HCT116 (cell line): ENCODE measurements around the gene ZNF143.
"Not testable (repeated sequence)": the region's sequence is repeated elsewhere in the genome, so short reads cannot be mapped to it uniquely, and the experiment has no call there.

Experiments
- CEBPB ChIP-seq: IDR thresholded peaks from 2 replicates; pipeline ENCODE4 v1.6.1; 2012; ENCODE audit warnings: low read depth
- CTCF ChIP-seq, 3 experiments: fragments of 200-600 bp in 1 of 3; sonication (generic) in 1 of 3; IDR thresholded peaks in 2 of 3; conservative IDR thresholded peaks in 1 of 3; 2 replicates each; pipeline ENCODE4 v1.5.1; 2012 to 2017; ENCODE audit warnings: low read depth in 2 of 3, low read length in 2 of 3, antibody characterized with exemption in 1 of 3, borderline replicate concordance in 1 of 3, control low read depth in 1 of 3, mild to moderate bottlenecking in 1 of 3, mixed read lengths in 1 of 3, mixed run types in 1 of 3, moderate library complexity in 1 of 3; ENCODE audit not compliant: insufficient read depth in 1 of 3
- EZH2 ChIP-seq: fragments of 200-600 bp; sonication (generic); IDR thresholded peaks from 2 replicates; pipeline ENCODE4 v1.6.1; 2017; ENCODE audit warnings: antibody characterized with exemption, mixed run types
- MAX ChIP-seq: IDR thresholded peaks from 2 replicates; pipeline ENCODE4 v1.6.1; 2012
- POLR2A ChIP-seq: IDR thresholded peaks from 2 replicates; pipeline ENCODE4 v1.7.0; 2011; ENCODE audit warnings: borderline replicate concordance; ENCODE audit not compliant: insufficient read depth, insufficient read length; ENCODE audit errors: extremely low read depth
- POLR2AphosphoS5 ChIP-seq: IDR thresholded peaks from 2 replicates; pipeline ENCODE4 v1.6.1; 2011; ENCODE audit warnings: mild to moderate bottlenecking, low read depth, low read length, moderate library complexity
- YY1 ChIP-seq: IDR thresholded peaks from 2 replicates; pipeline ENCODE4 v1.6.1; 2011; ENCODE audit warnings: low read length, low read depth, moderate library complexity, mild to moderate bottlenecking; ENCODE audit not compliant: insufficient replicate concordance; ENCODE audit errors: extremely low read depth
- ZNF274 ChIP-seq: fragments of 200-500 bp; sonication (Bioruptor generic); IDR thresholded peaks from 2 replicates; pipeline ENCODE4 v1.6.1; 2014; ENCODE audit warnings: mild to moderate bottlenecking, low read depth, low read length, inconsistent platforms

GRCh38 chr11:9549216-9549615 is 88.4 kb downstream of the ZNF143 start:
- TF ChIP-seq CTCF (IDR thresholded peaks at IDR 0.05 in 2 of 3, conservative IDR thresholded peaks at IDR 0.05 in 1 of 3; ENCODE audit: borderline replicate concordance in 1 of 3, insufficient read depth in 1 of 3, low read depth in 2 of 3, low read length in 2 of 3); ZNF274; MAX; POLR2A; CEBPB; YY1; POLR2AphosphoS5; EZH2: not testable (repeated sequence)
